Measurements from ENCODE around the gene RTN4IP1.

DNA sequence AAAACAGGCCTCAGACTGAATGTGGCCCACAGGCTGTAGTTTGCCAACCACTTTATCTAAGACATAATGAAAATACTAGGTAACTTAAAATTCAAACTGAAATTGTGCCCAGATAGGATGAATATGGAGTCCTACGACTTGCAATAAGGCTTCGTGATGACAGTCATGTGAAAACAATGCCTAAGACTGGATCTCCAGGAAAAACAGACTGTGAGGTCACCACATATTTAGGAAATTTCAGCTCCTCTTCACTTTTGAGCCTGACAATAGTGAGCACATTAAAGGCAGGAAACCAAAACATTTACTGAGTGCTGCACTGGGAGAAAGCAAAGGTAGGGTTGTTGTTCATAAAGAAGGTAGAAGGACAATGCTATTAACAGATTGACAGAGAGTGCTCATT lies 50.0 kb downstream of the RTN4IP1 start:
- TF ChIP-seq CHD4 (IDR thresholded peaks at IDR 0.05; ENCODE audit: insufficient read depth, insufficient replicate concordance, low read depth, low read length, poor library complexity, severe bottlenecking): no peak
- no peak for TF ChIP-seq POLR3A (IDR thresholded peaks at IDR 0.05; ENCODE audit: borderline replicate concordance, extremely low read depth, insufficient read depth, insufficient read length)
- TF ChIP-seq, protein P1, sequence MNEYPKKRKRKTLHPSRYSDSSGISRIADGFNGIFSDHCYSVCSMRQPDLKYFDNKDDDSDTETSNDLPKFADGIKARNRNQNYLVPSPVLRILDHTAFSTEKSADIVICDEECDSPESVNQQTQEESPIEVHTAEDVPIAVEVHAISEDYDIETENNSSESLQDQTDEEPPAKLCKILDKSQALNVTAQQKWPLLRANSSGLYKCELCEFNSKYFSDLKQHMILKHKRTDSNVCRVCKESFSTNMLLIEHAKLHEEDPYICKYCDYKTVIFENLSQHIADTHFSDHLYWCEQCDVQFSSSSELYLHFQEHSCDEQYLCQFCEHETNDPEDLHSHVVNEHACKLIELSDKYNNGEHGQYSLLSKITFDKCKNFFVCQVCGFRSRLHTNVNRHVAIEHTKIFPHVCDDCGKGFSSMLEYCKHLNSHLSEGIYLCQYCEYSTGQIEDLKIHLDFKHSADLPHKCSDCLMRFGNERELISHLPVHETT (CRISPR knock-in tag; conservative IDR thresholded peaks at IDR 0.05 in 1 of 2, IDR thresholded peaks at IDR 0.05 in 1 of 2): no peak
- TF ChIP-seq, protein P2, sequence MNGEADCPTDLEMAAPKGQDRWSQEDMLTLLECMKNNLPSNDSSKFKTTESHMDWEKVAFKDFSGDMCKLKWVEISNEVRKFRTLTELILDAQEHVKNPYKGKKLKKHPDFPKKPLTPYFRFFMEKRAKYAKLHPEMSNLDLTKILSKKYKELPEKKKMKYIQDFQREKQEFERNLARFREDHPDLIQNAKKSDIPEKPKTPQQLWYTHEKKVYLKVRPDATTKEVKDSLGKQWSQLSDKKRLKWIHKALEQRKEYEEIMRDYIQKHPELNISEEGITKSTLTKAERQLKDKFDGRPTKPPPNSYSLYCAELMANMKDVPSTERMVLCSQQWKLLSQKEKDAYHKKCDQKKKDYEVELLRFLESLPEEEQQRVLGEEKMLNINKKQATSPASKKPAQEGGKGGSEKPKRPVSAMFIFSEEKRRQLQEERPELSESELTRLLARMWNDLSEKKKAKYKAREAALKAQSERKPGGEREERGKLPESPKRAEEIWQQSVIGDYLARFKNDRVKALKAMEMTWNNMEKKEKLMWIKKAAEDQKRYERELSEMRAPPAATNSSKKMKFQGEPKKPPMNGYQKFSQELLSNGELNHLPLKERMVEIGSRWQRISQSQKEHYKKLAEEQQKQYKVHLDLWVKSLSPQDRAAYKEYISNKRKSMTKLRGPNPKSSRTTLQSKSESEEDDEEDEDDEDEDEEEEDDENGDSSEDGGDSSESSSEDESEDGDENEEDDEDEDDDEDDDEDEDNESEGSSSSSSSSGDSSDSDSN (IDR thresholded peaks at IDR 0.05; ENCODE audit: borderline replicate concordance in 1 of 2, low read depth in 2 of 2, low read length in 2 of 2): no peak
- no peak for TF ChIP-seq JUNB (CRISPR knock-in tag; conservative IDR thresholded peaks at IDR 0.05)
- TF ChIP-seq ZNF707 (CRISPR knock-in tag; conservative IDR thresholded peaks at IDR 0.05): no peak
- no peak for TF ChIP-seq ESRRA (IDR thresholded peaks at IDR 0.05; ENCODE audit: borderline replicate concordance, low read depth)

Data from K562 (cell line).